ENCODE data around the gene C19orf12.
A peak's percentile ranks its signal among the peaks of the same experiment; 100 is the strongest.
"Not testable (repeated sequence)": the region's sequence is repeated elsewhere in the genome, so short reads cannot be mapped to it uniquely, and the experiment has no call there.

Gene C19orf12

DNA sequence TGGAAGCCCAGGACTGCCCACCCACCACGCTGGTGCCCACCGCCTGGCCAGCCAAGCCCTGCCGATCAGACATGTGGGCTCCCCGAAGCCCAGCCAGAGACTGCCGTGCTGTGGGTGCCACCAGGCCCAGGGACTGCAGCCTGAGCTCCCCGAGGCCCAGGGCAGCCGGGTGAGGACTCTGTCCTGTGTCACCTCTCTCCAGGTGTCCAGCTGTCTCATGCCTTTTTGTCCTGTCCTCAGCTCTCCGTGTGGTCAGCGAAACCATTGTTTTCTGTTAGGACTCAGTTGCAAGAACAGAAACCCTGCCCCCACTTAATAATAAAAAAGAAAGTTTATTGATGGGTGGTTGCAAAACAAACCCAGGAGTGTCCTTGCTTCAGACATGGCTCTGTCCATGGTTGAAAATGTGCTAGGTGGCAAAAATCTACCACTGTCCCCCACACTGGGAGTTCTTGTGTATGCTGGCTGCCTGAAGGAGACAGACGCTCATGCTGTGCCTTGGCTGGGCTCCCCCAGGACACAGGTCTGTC lies 39.9 kb downstream of the C19orf12 start:
- DNase-seq = no peak

DNA sequence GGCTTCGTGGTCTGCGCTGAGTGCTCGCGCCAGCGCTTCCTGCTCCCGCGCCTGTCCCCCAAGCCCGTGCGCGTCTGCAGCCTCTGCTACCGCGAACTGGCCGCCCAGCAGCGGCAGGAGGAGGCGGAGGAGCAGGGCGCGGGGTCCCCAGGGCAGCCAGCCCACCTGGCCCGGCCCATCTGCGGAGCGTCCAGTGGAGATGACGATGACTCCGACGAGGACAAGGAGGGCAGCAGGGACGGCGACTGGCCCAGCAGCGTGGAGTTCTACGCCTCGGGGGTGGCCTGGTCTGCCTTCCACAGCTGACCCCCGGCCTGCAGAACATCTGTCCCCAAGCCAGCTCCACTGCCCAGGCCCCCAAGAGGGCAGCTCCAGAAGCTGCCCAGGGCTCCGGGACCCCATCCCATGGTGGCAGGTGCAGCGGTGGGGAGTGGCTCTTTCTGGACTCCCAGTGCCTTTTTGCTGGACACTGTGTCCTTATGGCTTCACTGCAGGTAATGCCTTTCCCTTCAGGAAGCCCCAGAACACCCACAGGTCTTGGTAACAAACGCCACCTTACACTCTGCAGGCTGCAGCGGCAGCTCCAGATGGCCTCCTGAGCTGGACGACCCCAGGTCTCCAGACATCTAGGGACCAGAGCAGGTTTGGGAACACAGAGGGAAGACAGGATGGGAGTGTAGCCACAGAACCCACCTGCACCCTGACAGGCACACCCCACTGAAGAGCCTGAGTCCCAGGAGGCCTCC lies 40.5 kb downstream of the C19orf12 start:
- no peak for DNase-seq

GRCh38 chr19:29673451-29674371 lies 41.4 kb downstream of the C19orf12 start:
- no peak for DNase-seq

GRCh38 chr19:29672933-29673336 lies 42.1 kb downstream of the C19orf12 start:
- DNase-seq = no peak

DNA sequence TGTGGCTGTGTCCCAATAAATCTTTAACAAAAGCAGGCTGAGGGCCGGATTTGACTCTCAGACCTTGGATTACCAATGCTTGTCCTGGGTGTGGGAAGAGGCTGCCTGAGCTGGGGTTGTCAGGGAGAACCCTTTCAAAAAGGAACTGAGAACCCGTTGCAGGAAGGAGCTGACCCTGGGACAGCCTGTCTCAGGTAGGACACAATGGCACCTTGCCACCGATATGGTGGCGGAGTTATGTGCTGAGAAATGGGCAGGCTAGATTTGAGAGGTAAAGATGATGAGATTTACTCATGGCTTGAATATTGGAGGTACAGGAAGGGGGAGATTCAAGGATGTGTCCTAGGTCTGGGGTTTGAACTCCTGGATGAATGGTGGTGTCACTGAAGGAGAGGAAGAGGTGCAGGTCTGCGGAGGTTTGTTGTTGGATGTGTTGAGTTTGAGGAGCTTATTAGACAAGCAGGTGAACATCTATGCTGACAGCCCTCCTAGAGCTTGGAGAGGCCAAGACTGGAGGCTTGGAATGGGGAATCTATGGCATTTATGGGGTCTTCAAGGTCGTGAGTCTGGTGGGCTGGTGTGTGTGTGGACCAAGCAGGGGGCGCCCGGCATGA lies 42.6 kb downstream of the C19orf12 start:
- no peak for DNase-seq

- peak; percentile 40 for DNase-seq
Observed at GRCh38 chr19:29671393-29672160, 43.5 kb downstream of the C19orf12 start.

DNA sequence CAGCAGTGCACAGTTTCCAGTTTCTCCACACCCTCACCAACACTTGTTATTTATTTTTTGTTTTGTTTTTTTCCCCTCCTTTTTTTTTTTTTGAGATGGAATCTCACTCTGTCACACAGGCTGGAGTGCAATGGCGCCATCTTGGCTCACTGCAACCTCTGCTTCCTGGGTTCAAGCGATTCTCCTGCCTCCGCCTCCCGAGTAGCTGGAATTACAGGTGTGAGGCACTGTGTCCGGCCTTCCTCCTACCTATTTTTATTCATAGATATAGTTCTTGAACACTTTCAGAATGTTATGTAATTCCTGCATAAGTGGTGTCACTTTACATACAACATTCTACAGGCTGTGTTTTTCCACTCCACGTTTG lies 44.1 kb downstream of the C19orf12 start:
- not testable (repeated sequence) for DNase-seq

GRCh38 chr19:29670255-29670654 lies 44.8 kb downstream of the C19orf12 start:
- DNase-seq = no peak

DNA sequence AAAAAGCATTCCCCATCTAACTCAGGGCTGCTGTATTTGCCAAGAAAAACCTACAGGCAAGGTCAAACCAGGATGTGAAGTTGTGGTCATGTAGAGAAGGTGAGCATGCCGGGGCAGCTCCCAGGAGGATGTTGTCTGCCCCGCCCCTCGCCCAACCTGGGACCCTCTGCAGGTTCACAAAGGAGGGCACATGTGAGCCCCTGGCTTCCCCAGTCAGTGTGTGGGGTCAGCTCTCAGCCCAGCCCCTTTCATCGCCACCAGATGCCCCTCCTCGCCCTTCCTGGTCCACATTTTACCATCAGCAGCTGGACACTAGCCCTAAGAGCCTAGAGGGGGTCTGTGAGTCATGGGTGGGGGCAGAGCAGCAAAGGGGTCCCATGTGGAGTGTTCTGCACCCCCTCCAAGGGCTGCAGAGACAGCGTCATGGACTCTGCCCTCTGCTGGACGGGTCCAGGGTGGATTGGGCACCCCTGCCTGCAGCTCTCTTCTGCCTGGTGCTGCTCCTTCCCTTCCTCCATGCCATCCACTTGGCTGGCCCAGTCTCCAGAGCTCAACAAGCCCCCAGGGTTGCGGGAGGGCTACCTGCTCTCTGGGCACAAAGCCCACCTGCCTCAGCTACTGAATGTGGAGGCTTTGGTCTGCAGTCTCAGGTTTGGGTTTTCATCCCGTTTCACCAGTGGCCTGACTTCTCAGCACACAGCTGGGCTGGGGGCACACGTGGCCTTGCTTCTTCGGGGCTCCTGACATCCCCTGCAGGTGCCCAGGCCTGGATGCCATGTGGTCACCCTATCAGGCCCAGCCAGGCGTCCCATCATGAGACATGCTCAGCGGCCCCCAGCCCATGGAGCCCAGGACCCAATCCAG lies 46.1 kb downstream of the C19orf12 start:
- DNase-seq = no peak

GRCh38 chr19:29667901-29668341 lies 47.1 kb downstream of the C19orf12 start:
- DNase-seq = no peak

- no peak for DNase-seq
Observed at GRCh38 chr19:29667387-29667783, 47.7 kb downstream of the C19orf12 start.

GRCh38 chr19:29666578-29667386 lies 48.3 kb downstream of the C19orf12 start:
- DNase-seq = no peak

DNA sequence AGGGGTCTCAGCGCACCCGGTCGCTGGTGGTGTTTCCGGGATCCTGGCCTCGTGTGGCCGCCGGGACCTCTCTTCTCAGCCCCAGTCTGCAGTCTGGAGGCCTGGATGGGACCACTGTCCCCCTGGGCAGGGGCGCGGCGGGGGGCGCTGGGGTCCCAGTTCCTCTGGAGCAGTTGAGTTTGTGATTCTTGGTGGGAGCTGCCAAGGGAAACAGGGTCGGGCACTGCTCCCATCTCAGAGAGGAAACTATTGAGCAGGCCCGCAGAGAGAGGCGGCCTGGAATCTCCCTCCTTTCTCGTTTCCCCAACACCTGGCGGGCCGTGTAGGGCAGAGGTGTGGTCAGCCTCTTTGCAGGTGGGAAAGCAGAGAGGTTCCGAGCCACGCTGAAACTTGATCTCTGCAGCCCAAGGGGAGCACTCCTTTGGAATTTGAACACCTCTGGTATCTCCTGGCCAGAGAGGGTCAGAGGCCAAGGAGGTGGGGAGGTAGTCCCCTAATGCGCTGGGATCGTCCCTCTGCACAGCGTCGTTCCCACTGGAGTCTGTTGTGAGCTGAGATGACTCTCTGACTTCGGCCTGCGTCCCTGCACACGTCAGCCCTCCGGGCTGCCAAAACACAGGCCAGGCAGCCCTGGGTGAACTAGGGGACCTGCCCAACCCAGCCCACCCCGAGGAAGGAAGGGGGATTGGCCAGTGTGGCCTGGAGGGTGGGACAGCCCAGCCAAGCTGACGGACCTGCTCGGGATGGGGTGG lies 49.1 kb downstream of the C19orf12 start:
- peak; percentile 30 for DNase-seq

- peak; percentile 80 for DNase-seq
Observed at GRCh38 chr19:29665215-29665825, 49.7 kb downstream of the C19orf12 start, which contains the start of gene PLEKHF1. Gene PLEKHF1 (plus strand): TSS chr19:29665461. CDS start chr19:29673840, 8,379 bp downstream.

GRCh38 chr19:29664753-29665214 lies 50.3 kb downstream of the C19orf12 start:
- DNase-seq = peak; percentile 61

DNA sequence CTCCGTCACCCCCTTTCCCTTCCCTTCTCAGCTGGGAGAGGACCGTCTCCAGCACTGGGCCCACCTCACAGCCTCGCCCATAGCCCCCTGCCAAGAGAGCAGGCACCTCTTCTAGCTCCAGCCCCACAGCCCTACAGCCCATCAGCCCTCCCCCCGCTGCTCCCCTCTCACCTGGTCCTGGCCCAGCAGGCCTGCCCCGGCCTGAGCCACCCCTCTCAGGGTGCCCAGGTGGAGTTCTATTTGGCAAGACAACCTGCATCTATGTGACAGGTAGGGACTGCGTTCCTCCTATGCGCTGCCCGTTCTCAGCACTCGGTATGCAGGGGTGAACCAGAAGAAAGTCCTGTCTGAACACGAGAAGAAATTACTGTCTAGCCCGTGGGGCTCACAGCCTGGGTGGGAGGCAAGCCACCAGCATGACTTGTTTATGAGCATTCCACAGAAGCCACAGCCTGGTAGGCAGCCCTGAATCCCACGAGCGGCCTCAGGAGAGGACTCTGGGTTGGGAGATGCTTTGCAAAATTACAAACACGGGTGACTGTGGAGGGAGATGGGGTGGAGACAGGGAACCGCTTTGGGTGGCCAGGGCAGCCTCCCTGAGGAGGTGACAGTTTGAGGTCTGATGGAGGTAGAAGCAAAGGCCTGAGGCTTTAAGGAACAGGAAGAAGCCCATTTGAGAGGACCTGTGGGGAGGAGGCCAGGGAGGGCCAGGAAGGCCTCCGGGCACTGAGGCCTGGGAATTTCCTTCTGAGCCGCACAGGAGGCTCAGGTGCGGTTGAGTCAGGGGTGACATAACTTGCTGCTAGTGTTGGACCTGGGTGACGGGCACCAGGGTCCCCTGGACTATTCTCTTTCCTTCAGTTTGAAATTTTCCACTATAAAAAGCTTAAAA lies 51.0 kb downstream of the C19orf12 start:
- DNase-seq = no peak

GRCh38 chr19:29662604-29663404 lies 52.3 kb downstream of the C19orf12 start:
- DNase-seq = no peak
